GM18498 (cell line): ENCODE results near the gene RAB1A.

Experiments
- ATAC-seq: cut with Tn5 transposase; IDR thresholded peaks from one replicate; pipeline ENCODE4 v1.9.1; 2021; ENCODE audit warnings: mild to moderate bottlenecking, moderate library complexity; ENCODE audit not compliant: unreplicated experiment

Gene RAB1A

DNA sequence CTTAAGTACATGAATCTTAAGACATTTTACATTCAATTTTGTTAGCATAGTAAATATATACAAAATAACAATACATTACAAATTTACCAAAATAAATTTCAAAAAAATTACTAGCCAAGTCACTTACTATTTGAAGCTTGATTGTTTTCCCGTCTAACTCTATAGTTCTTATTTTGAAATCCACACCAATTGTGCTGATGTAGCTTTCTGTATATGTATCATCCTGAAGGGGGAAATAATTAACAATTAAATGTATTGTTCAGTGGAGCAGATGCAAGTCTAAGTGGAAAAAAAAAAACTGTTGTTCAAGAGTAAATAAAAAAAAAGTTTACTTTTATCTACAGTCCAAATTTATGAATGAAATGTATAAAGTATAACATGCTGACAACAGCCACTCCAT lies 32.1 kb downstream of the RAB1A start:
- ATAC-seq: no peak

DNA sequence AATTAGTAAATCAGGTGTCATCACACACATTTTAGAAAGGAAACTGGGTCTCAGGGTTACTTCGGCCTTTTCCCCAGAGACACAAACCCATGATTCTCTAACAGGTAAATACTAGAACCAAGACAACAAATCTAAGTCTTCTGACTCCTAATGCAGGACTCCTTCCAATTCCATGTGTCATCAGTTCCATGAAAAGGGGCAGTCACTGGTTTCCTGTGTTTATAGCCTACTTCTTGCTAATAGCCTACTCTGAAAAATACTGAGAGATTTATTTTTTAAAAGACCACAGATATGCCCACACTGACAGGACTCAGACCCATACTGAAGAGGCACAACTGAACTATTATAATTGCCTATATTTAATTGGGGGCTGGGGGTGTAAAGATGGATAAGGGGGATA lies 33.0 kb downstream of the RAB1A start:
- no peak for ATAC-seq

DNA sequence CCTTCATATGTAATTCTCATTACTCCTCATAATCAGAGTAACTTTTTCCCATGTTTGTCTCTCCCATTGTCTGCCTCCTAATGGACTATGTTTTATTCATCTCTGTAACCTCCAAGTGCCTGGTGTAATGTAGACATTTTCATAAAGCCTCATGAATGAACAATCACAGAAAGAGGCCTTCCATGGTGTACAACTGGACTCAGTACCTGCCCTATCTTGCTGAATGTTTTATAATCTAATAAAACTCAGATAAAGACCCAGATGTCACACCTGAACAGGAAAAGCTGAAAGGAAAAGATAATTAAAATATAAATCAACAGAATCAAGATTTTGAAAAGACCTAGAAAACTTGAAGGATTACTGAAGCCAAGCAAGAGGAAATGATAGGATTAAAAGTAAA lies 36.7 kb downstream of the RAB1A start:
- no peak for ATAC-seq

DNA sequence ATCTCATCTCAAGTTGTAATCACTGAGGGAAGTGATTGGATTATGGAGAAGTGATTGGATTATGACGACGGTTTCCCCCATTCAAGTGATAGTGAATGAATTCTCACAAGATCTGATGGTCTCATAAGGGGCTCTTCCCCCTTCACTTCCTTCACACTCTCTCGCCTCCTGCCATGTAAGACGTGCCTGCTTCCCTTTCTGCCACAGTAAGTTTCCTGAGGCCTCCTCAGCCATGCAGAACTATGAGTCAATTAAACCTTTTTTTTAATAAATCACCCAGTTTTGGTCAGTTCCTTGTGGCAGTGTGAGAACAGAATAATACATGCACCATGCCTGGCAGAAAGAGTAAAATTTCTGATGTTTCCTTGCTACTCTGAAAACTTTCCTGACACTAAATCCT lies 37.1 kb downstream of the RAB1A start:
- no peak for ATAC-seq

DNA sequence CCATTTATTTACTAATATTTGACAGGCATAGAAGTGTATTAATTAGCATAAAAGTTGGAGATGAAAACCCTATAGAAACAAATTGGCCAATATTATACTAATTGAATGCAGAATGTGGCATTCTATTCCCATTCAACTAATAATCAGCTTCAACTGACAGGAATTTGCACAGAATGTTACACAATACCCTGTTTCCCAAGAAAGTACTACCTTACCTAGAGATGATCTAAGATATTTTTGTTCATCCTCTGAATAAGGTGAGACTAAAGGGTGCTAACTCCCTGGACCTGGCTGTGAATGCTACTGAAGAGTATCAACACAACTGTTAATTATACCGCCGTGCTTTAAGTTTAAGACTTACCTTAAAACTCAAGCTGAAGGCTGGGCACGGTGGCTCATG lies 44.8 kb downstream of the RAB1A start:
- ATAC-seq: no peak

DNA sequence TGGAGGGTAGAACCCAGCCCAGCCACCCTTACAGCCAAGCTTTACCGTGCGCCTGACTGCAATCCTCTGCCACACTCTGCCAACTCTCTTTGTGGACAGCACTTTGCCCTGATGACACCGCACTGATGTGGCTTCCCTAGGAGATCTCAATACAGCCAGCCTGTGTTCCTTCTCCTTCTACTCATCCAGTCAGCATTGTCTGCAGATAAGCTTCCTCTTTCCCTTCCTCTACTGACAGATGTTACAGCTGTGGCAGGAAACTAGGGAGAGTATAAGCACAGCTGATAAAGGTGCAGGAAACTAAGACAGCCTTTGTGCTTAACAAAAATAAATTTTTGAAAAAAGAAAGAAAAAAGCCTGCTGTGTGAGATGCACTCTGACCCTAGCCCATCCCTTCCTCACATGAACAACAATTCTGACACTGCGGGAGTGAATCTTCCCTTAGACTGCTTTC lies 48.6 kb downstream of the RAB1A start:
- ATAC-seq: no peak

DNA sequence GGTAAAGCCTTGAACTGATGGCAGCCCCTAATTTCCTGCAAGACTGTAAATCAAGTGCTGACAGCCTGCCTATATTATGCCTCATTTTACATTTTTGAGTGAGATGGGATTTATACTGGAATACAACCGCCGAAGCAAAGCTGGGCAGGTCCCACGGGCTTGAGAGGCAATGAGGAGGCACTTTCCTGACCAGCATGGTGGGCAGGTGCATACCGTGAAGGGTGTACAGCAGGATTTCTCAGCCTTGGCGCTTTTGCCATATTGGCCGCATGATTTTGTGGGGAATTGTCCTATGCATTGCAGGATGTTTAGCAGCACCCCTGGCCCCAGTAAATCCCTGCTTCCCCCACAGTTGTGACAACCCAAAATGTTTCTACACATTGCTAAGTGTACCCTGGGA lies 50.9 kb downstream of the RAB1A start:
- ATAC-seq: no peak

DNA sequence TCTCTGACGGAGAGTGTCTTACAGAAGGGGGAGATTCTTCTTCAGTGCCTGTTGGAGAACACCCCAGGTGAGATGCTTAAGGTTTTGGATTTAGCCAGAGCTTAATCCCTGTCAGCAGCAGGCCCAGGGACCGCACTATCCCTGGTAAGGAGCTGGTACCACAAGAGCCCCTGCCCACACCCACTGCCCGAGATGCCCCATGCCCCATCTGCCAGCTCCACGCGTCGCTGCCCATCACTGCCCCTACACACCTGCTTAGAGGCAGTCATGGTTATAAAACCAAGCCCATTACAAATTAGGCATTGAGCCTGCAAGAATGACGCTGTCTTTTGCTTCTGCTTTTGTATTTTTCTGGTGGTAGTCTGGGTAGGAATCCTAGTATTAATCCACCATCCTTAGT lies 52.0 kb downstream of the RAB1A start:
- ATAC-seq: no peak

DNA sequence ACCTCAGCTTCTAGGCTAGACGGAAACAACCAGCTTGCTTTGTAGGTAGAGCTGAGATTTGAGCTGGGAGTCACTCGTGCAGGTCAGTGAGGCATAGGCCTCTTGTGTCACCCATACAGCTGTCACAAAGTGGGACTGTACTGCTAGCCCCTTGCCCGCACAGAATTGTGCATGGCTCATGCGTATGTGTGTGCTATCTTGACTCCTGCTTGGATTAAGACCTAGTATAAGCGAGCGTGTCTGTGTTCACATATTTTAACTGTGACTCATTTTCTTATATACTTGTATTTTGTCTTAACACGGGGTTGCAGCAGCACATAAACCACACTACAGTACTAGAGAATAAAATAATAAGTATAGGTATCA lies 53.6 kb downstream of the RAB1A start:
- no peak for ATAC-seq

DNA sequence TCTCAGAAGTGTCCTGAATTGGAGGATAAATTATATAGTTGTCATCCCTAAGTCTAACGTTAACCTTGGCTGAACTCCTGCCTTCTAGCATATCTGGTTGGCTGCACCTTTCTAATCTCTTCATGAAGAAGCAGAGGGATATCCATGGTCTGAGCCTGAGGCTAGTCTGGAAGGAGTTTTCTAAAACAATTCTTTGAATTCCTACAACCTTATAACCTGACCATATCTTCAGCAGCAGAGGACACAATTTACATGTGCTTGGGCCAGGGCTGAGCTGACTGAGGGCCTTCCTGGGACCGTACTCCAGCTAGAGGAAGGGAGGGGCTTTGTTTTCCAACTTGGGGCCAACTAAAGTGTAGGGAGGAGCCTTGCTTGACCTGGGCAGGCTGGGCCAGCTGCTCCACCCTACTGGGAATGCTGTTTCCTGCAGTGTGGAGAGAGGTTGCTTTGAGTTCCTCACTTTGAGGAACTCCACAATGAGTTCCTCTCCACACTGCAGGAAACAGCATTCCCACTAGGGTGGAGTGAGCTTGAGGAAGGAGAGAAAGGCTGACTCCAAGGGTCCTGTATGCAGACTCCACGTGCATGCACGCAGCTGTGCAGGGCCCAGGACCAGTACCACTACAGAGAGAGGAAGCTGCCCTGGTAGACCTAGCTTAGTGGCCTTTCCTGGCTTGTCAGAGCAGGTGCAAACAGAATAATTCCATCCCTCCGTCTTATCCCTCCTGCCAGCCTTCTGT lies 54.1 kb downstream of the RAB1A start:
- ATAC-seq: no peak

DNA sequence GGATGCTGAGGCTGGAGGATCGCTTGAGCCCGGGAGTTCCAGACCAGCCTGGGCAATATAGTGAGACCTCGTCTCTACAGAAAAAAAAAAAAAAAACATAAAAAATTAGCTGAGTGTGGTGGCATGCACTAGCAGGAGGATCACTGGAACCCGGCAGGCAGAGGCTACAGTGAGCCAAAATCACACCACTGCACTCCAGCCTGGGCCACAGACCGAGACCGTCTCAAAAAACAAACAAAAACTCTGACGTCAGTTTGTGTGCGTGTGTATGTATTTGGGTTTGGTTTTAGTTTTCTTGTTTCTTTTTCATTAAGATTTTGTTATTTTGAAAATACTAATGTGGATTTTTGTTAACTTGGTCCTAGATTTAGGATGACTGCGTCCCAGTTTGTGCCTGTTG lies 54.7 kb downstream of the RAB1A start:
- no peak for ATAC-seq

DNA sequence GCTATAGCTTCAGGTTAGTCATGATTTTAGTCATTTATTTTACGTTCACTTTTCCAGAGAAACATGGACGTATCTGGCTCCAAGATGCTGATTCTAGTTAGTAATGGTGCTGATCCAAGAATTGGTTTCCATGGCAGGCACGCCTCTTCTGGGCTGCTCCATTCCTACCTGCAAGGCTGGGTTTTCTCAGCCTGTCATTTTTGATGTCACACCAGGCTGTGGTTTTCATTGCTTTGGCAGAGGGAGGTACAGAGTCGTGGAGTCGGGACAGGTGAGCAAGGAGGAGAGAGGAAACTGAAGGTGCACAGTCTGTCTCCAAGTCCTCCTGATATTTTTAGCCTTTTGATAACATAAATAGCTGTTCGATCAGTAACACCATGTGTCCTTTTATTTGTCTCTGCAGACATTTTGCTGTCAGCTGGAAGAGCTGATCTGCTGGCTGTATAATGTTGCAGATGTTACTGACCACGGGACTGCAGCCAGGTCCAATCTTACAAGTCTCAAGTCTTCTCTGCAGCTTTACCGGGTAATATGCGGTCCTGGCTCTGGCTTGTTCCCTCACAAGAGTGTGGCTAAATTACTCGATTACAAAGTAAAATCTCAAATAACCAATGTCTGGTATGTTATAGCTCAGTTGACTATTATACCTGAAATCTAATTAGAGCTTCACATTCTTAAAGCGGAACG lies 55.9 kb downstream of the RAB1A start:
- ATAC-seq: no peak

DNA sequence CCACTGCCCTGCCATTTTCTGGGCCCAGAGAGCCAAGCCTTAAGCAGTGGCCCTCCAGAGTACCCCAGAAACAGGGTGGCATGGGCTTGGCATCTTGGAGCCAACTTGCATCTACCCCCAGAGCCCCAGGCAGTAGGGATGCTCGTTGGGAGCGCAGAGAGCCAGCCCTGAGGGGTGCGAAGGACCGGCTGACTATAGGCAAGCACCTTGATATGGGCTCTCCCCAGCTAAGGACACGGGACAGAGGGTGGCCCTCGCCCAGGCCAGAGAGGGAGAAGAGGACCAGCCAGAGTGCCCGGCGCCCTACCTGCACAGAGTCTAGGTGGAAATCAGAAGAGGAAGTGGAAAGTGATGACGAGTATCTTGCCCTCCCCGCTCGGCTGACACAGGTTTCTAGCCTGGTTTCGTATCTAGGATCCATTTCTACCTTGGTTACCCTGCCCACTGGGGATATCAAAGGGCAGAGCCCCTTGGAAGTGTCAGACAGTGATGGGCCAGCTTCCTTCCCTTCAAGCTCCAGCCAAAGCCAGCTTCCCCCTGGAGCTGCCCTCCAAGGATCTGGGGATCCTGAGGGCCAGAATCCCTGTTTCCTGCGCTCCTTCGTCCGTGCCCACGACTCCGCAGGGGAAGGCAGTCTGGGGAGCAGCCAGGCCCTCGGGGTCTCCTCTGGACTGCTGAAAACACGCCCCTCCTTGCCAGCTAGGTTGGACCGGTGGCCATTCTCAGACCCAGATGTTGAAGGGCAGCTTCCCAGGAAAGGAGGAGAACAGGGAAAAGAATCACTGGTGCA lies 57.5 kb downstream of the RAB1A start:
- peak; percentile 65 for ATAC-seq

DNA sequence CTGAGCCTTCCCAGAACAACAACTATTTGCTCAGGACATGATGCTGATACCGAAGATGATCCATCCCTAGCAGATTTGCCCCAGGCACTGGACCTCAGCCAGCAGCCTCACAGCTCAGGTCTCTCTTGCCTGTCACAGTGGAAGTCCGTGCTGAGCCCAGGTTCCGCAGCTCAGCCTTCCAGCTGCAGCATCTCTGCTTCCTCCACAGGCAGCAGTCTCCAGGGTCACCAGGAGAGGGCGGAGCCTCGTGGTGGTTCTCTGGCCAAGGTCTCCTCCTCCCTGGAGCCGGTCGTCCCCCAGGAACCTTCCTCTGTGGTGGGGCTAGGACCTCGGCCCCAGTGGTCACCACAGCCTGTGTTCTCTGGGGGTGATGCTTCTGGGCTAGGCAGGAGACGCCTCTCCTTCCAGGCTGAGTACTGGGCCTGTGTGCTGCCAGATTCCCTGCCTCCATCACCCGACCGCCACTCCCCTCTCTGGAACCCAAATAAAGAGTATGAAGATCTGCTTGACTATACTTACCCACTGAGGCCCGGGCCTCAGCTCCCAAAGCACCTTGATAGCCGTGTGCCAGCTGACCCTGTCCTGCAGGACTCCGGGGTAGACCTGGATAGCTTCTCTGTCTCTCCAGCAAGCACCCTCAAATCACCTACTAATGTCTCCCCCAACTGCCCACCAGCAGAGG lies 58.3 kb downstream of the RAB1A start:
- no peak for ATAC-seq

DNA sequence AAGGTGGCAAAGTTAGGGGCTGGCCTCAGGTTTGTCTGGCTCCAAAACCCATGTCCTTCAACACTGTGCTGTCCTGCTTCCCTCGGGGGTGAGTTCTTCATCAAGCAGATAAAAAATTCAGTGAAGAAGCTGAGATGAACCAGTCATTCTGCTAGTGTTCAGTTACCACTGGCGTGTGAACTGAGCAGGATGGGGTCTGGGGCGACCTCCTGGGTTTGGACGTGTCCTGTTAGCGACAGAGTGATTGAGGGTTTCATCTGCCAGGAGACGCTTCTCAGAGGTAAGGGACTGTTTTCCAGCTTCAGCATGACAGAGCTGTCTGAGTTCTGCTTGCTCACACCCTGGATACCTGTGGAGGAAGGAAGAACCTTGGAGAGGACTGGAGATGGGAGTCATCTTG lies 59.0 kb downstream of the RAB1A start:
- no peak for ATAC-seq

DNA sequence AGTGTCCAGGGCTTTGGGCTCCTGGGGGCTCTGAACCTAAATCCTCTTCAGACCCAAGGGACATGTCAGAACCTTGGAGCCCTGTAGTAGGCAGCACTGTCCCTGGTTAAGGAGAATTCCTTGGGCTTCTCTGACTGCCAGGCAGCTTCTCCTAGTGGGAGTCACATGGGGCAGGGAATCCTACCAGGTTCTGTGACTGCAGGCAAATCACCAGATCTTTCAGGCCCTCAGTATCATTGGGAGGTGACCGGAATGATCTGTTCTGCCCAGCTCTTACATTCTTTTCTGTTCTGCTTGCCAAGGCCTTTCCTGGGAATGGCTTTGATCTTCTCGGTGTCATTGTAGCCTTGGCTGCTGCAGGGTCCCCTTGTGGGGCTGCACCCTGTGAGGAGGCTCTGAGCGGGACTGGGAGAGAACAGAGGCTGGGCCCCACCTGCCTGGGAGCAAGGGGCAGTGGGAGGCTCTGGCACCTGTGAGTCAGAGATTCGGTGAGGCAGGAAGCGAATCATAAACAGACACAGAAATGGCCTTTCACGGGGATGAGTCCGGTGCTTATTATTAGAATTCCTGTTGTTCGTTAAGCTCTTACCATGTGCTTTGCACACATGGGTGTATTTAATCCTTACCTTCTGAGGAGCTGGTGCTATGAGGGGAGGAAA lies 59.6 kb downstream of the RAB1A start:
- ATAC-seq: no peak

DNA sequence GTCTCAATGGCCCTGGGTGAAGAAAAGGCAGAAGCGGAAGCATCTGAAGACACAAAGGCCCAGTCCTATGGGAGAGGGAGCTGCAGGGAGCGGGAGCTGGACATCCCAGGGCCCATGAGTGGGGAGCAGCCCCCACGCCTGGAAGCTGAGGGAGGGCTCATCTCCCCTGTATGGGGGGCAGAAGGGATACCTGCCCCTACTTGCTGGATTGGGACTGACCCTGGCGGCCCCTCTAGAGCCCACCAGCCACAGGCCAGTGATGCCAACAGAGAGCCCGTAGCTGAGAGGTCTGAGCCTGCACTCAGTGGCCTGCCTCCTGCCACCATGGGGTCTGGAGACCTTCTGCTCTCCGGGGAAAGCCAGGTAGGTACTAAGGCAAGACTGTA lies 60.5 kb downstream of the RAB1A start:
- ATAC-seq: no peak

DNA sequence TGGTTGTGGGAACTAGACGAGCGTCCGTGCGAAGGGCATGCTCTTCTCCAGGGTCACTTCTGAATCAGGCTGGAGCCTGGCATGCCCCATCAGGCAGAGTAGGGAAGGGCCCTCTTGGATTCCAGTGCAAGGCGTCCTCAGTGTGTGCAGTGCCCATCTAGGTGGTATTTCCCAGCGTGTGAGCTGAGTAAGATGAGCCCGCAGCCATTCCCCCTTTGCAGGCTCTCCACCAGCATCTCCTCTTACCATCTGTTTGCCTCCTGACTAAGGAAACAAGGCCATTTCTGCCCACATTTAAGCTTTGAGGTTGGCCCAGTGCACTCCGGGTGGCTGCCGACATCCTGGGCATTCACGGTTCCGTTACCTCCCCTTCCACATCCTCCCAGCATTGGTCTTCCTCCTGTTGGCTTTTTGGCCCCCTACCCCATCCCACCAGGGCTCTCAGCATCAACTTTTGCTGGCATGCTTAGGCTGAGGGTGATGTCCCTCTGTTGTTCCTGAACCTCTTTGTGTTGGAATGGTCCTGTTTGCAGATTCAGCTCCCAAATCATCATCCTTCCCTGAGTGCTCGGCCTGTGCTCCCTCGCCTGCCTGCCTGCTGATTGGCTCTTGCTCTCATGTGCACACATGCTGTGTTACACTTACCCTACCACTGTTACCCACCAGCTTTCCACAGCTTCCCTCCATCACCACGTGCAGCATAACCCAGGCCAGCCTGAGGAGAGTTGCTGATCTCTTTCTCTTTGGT lies 61.9 kb downstream of the RAB1A start:
- ATAC-seq: no peak

DNA sequence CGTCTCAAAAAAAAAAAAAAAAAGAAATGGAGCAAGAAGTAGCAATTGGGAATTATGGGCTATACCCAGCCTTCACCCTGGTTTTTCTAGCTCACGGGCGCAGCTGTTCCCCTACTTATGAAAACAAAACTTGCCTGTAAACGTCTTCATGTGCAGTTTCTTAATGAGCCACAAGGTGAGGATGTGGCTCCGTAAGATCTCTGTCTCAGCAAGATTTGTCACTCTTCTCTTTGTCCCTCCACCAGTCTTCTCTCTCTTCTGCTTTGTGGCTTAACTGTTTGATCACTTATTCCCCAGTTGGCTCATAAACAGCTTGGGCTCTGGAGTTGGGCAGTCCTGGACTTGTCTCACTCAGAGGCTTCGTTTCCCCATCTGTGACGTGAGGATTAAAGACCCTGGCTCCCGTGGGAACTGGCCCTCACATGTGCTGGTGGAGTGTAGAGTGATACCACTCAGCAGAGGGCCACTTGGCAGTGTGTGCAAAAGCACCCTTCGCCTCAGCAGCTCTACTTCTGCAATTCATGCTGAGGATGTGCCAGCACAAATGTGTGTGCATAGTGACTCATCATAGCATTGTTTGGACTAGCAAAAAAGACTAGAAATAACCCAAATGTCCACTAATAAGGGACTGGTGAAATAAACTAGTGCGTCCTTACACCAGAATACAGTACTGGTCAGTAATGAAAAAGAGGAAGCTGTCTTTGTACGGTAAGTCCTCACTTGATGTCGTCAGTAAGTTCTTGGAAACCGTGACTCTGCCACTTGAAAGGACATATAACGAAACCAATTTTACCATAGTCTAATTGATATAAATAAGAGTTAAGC lies 65.0 kb downstream of the RAB1A start:
- ATAC-seq: peak; percentile 81
